ENCODE results near the gene TPM3.
"Not testable (repeated sequence)": the region's sequence is repeated elsewhere in the genome, so short reads cannot be mapped to it uniquely, and the experiment has no call there.

The TPM3 gene

DNA sequence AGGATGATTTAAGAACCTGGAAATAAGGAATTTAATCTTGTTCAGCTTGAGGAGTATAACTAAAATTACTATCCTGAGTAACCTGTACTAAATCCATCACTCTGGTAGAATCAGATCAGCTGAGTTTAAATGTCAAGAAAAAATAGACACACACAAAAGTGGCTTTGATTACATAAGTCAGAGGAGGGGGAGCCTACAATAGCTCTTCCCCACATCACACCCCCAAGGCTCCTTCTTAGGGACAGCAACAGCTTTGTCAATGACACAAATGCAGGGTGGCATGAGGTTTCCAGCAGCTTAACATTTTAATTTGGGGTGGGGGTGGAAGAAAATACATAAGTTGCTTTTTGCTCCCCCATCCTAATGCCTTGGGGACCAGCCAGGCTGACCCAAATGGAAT is 24.4 kb downstream of the TPM3 start:
- no peak for DNase-seq (ENCODE audit: low read depth in 2 of 2)

- no peak for DNase-seq (ENCODE audit: low read depth in 2 of 2)
Measured at GRCh38 chr1:154166207-154166606, 25.7 kb downstream of the TPM3 start.

- no peak for DNase-seq (ENCODE audit: low read depth in 2 of 2)
Measured at GRCh38 chr1:154159554-154159953, 32.3 kb downstream of the TPM3 start.

DNA sequence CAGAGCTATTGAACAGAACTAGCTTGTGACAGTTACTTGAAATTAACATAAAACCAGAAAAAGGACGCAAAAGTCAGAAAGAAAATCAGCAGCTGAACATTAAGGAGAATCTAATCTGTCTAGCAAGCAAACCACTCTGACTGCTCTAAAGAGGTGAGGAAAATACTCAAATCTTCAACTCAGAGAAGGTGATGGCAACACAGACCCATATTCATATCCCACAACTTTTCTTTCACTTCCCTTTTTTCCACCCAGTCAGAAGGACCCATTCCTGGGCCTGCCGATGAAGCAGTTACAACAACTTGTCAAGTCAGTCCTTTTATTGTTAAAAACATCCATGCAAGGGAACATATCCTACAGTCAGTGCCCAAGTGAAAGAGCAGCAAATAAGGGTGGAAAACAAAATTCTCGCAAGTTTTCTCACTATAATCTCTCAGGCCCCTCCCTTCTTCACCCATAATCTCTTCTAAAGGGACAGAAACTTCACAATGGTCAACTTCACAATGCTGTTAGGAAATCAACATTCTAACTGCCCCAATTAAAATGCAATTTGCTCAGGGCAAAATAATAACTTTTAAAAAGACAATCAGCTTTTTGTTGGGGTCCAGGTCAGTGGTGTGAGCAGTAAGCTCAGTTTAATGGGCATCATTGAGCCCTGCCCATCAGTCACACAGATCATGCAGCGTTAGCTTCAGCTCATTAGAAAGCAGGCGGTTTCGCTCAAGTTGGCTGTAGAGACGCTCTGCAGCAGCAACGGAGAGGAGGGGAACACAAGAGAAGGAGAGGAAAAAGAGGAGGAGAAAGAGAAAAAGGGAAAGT is 33.4 kb downstream of the TPM3 start:
- DNase-seq (ENCODE audit: low read depth in 2 of 2): no peak

GRCh38 chr1:154157520-154158306 is 34.2 kb downstream of the TPM3 start:
- peak; percentile 32 to 40 for DNase-seq (ENCODE audit: low read depth in 2 of 2)

- no peak for DNase-seq (ENCODE audit: low read depth in 2 of 2)
Measured at GRCh38 chr1:154155251-154155650, 36.6 kb downstream of the TPM3 start.

DNA sequence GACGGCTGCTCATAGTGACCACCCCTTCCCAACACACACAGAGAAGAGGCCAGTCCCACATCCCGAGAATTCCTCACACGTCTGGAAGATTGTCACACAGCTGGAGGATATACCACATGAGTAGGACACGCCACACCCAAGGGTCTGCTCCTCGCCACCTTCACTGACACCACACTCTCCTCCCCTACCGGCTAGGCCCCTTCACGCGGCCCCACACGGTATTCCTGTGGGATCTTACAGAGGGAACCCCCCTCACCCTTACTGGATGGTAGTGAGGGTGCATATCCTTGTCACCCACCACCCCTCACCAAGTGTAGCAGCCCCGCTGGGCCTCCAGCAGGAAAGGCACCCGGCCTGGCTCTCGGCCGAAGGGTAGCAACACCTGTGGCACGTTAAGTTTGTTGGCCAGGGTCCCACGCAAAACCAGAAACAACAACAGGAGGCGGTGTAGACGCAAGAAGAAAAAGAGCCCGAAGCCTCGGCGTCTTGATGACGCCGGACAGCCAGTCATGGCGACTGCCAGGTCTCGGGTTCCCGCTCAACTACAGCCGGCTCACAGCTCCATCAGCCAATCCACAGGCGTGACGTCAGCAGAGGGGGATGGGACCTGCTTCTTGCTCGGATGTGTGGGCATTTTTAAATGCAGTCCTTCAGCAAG is 37.2 kb downstream of the TPM3 start, which contains the start of gene NUP210L:
Gene NUP210L (minus strand): TSS at position 540 of the 658 bp plus-strand sequence.
- no peak for DNase-seq (ENCODE audit: low read depth in 2 of 2)

- DNase-seq (ENCODE audit: low read depth in 2 of 2): no peak
Measured at GRCh38 chr1:154154053-154154452, 37.8 kb downstream of the TPM3 start.

DNA sequence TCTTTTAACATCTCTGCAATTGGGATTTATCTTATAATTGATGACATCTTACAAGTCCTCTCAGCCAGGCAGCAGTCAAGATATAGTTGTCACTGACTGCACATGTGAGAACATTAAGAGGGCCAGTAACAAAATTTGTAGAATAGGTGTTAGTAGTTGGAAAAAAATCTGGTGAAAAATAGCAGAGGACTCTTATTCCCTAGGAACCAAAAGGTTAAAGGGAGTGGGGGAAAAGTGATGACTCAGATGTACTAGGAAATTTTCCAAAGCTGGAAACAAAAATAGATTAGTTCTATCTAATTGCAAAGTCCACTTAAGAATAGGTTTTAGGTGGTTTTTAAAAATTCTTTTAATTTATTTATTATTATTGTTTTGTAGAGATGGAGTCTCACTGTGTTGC is 40.6 kb downstream of the TPM3 start:
- no peak for DNase-seq (ENCODE audit: low read depth in 2 of 2)

DNA sequence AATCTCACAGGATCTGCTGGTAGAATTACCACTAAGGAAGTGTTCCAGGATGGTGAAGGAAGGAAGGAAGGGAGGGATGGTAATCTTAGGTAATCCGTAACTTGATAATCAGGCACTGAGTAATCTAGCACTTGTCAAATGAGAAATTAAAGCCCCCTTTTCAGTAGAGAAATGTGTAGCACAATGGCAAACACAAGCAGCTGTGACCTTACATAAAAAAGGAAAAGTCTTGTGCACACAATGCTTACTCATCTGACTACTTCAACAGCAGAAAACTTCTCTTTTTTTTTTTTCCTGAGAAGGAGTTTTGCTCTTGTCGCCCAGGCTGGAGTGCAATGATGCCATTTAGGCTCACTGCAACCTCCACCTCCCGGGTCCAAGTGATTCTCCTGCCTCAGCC is 43.1 kb downstream of the TPM3 start:
- DNase-seq (ENCODE audit: low read depth in 2 of 2): no peak

GRCh38 chr1:154147505-154147904 is 44.4 kb downstream of the TPM3 start:
- not testable (repeated sequence) for DNase-seq (ENCODE audit: low read depth in 2 of 2)

GRCh38 chr1:154145986-154146385 is 45.9 kb downstream of the TPM3 start:
- no peak for DNase-seq (ENCODE audit: low read depth in 2 of 2)

GRCh38 chr1:154142358-154142757 is 49.5 kb downstream of the TPM3 start:
- no peak for DNase-seq (ENCODE audit: low read depth in 2 of 2)

DNA sequence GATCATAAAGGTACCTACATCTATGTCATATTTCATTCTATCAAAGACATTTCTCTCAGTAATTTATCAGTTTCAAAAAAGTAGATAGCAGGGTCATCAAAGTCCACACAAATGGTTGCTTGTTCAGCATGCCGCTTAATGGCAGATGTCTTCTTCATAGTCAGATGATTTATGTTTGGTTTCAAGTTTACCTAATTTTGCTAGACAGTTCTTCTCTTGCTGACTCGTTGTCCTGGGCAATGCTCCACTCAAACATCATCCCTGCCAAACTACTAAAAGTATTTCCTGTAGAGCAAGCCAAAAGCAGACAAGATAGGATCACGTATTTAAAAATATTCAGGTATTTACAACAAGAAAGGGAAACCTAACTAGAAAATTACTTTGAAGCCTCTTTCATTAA is 50.7 kb downstream of the TPM3 start:
- no peak for DNase-seq (ENCODE audit: low read depth in 2 of 2)

GRCh38 chr1:154137888-154138287 is 54.0 kb downstream of the TPM3 start:
- DNase-seq (ENCODE audit: low read depth in 2 of 2): no peak

DNA sequence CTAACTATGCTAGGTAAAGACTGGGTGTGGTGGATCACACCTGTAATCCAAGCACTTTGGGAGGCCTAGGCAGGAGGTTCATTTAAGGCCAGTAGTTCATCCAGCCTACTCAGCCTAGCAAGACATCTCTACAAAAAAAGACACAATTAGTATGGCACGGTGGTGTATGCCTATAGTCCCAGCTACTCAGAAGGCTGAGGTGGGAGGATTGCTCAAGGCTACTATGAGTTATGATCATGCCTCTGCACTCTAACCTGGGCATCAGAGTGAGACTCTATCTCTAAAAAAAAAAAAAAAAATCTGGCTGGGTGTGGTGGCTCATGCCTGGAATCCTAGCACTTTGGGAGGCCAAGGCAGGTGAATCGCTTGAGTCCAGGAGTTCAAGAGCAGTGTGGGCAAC is 58.6 kb downstream of the TPM3 start:
- no peak for DNase-seq (ENCODE audit: low read depth in 2 of 2)

DNA sequence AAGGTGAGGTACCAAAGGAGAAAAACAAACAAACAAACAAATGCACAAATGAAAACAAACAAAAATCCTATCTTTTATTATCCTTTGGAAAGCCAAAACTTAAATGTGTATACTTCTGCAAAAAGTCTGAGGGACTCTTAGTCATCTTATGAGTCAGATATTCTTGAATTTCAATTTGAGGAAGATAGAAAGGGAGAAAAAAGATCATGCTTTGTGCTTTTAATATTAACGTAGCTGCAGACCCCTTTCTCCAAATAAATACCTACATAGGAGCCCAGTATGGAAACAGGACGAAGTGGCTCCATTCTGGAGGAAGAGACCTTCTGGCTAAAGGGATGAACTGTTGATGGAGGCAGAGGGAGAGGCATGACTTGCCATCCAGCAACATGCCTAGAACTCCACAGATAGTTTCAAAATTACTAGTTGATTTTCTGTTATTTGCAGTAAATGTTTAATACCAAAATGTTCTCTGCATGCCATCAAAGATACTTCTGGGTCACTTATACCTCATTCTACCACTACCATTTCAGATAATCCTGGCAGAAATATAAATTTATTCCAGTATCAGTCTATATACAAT is 62.4 kb downstream of the TPM3 start:
- no peak for DNase-seq (ENCODE audit: low read depth in 2 of 2)

- not testable (repeated sequence) for DNase-seq (ENCODE audit: low read depth in 2 of 2)
Measured at GRCh38 chr1:154123205-154123604, 68.7 kb downstream of the TPM3 start.

DNA sequence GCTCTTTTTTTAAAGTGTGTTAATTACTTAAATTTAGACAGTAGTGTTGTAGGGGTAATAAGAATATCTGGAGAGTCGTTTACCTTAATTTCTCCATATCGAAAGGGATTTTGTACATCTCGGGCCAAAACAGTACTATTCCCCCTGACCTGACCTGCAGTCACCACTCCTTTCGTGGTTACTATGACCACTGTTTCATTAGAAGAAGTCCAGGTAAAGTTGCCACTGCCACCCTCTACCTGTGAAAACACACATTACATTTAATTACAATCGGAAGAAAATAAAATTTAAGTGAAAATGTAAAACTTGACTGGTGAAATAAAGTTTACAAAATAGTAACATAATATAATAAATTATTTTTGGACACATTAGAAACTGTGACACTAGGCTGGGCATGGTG is 74.3 kb downstream of the TPM3 start:
- no peak for DNase-seq (ENCODE audit: low read depth in 2 of 2)

DNA sequence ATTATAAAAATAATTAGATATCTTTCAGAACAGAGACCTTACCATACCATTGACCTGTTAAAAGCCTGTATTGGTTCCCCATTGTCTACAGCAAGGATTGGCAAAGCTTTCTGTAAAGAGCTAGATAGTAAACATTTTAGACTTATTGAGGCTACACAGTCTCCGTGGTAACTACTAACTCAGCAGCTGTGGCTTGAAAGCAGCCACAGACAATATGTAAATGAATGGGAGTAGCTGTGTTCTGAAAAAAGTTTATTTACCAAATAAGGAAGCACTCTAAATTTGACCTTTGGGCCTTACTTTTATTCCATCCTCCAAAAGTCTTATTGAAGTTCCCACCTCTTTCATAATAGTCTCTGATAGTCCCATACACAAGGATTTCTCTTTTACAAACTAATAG is 76.7 kb downstream of the TPM3 start:
- DNase-seq (ENCODE audit: low read depth in 2 of 2): no peak
